Ovary (tissue), 9 donors: Measurements from ENCODE around the gene NLE1. TPM values are rescaled to one million over a fixed set of nuclear protein-coding genes. Genes with fewer than 3 reads are reported as not detected.
"Not testable (repeated sequence)": the region's sequence is repeated elsewhere in the genome, so short reads cannot be mapped to it uniquely, and the experiment has no call there.

Experiments used
- DNase-seq, 5 donors: peaks; one replicate each; pipeline ENCODE4 v3.0.0-alpha.2; 2019 to 2020
- H3K27ac ChIP-seq, 2 donors: fragments of 200-600 bp; one replicate each; pipeline versions ENCODE4 v1.5.1 to v1.8.0; 2019 to 2022
- H3K27me3 ChIP-seq: fragments of 200-600 bp; one replicate; pipeline ENCODE4 v1.8.0; 2022
- H3K36me3 ChIP-seq: fragments of 200-600 bp; sonication (generic); one replicate; pipeline ENCODE4 v1.5.1; 2019
- H3K4me1 ChIP-seq: one replicate; pipeline ENCODE4 v1.8.1; 2013; ENCODE audit warnings: mild to moderate bottlenecking, moderate library complexity; ENCODE audit not compliant: insufficient read depth
- H3K4me3 ChIP-seq: fragments of 200-600 bp; sonication (generic); one replicate; pipeline ENCODE4 v1.5.1; 2017
- H3K9me3 ChIP-seq, 2 donors: fragments of 200-600 bp in 1 of 2; sonication (generic) in 1 of 2; one replicate each; pipeline versions ENCODE4 v1.5.1 to v1.8.1; 2013 to 2019; ENCODE audit warnings: mild to moderate bottlenecking in 1 of 2, moderate library complexity in 1 of 2
- CTCF ChIP-seq, 3 donors: fragments of 450-650 bp in 2 of 3; fragments of 200-600 bp in 1 of 3; IDR thresholded peaks; one replicate each; pipeline versions ENCODE4 v1.5.1 to v1.8.0; 2016 to 2022; ENCODE audit warnings: antibody characterized with exemption in 3 of 3, mild to moderate bottlenecking in 1 of 3
- EP300 ChIP-seq: sonication (generic); formaldehyde crosslinking; IDR thresholded peaks from one replicate; pipeline ENCODE4 v1.6.1; 2017; ENCODE audit warnings: antibody characterized with exemption
- POLR2A ChIP-seq: fragments of 450-650 bp; IDR thresholded peaks from one replicate; pipeline ENCODE4 v1.6.1; 2017; ENCODE audit warnings: antibody characterized with exemption, mild to moderate bottlenecking, moderate library complexity
- WGBS, 3 donors: extraction: QIAGEN DNeasy Blood & Tissue Kit in 1 of 3; methylation state at CpG; one replicate each; pipeline versions ENCODE4 v1.1.5 to v1.1.7; 2013 to 2017; 5-methylcytosine and 5-hydroxymethylcytosine counted together
- intact Hi-C, 4 donors: fragments of 100-400 bp; cut with DNase I; formaldehyde crosslinking; loops; one replicate each; pipeline versions ENCODE4 v1.11.0 to v1.15.1; 2022 to 2023
- polyA plus RNA-seq, 2 donors: library from polyadenylated mRNA; stranded (reverse); fragments of 200-250 nt in 1 of 2; fragments of 350-450 nt in 1 of 2; fragmentation: Illumina TruSeq in 1 of 2; extraction: RNeasy Lipid Tissue Mini Kit (QIAGEN cat#74804) in 1 of 2; gene quantifications; one replicate each; pipeline ENCODE4 v1.2.3, GENCODE V29; 2013 to 2014
- total RNA-seq, 7 donors: library from RNA; depleted of rRNA in 2 of 7; stranded (reverse); fragments of >200 nt in 2 of 7; fragmentation: NEBNext Ultra II Directional in 3 of 7; extraction: Animal tissue kit (Norgen Biotek cat#: 25700) in 3 of 7; gene quantifications; one replicate each; pipeline versions ENCODE4 v1.1.0 to v1.2.4, GENCODE V29; 2016 to 2023
- donor health status: DM: no; HTN: no; CAD: no; lungs with moderate emphysema.
- donor health status: DM: no; HTN: no; CAD: no.
- donor health status: Bipolar disorder and iron deficiency.
- donor health status: DM: yes; HTN: yes; CAD: no.
- donor health status: DM: no; HTN: no; CAD: no.
- donor health status: DM: yes; HTN: yes; CAD: no.

Gene NLE1
- total and polyA plus RNA-seq, 9 donors, result 10.6 to 26.5 (median 18.2) TPM

- no peak for DNase-seq
These were observed 34.8 kb upstream of the NLE1 start for GRCh38 chr17:35176897-35177296.

GRCh38 chr17:35175638-35176415, 33.7 kb upstream of the NLE1 start:
- DNase-seq, result no peak
- no peaks in the 10 kb centered on the region for H3K36me3 ChIP-seq
- no peaks in the 10 kb centered on the region for H3K4me1 ChIP-seq
- no peaks in the 10 kb centered on the region for H3K9me3 ChIP-seq
- 67 to 84% (median 73%) methylated on average over 9 of the region's 9 CpGs for WGBS, 3 donors
- no peak for TF ChIP-seq CTCF (IDR thresholded peaks at IDR 0.05)
- no peak for TF ChIP-seq POLR2A
- no peak for TF ChIP-seq EP300
- H3K4me3 ChIP-seq, result no peak overlapping the region
- intact Hi-C loops, result loop anchor here in 1 of 4 donors (10.0 kb wide), 1 partner anchor 359 kb away; the partner anchor contains the start of gene SLFN12L
- H3K27ac ChIP-seq, result no peak overlapping the region
- no peaks in the 10 kb centered on the region for H3K27me3 ChIP-seq

More at GRCh38 chr17:35176897-35177296, 34.8 kb upstream of the NLE1 start:
- no peaks in the 10 kb centered on the region for H3K9me3 ChIP-seq
- no peak overlapping the region for H3K27ac ChIP-seq
- no peak overlapping the region for H3K4me3 ChIP-seq
- 61 to 70% (median 65%) methylated on average over 8 of the region's 8 CpGs for WGBS, 3 donors
- no peaks in the 10 kb centered on the region for H3K4me1 ChIP-seq
- intact Hi-C loops, result loop anchor here in 1 of 4 donors (10.0 kb wide), 1 partner anchor 358 kb away; the partner anchor contains the start of gene SLFN12L
- H3K27me3 ChIP-seq, result no peaks in the 10 kb centered on the region
- no peaks in the 10 kb centered on the region for H3K36me3 ChIP-seq
- TF ChIP-seq POLR2A, result no peak
- TF ChIP-seq EP300, result no peak
- no peak for TF ChIP-seq CTCF (IDR thresholded peaks at IDR 0.05)

DNA sequence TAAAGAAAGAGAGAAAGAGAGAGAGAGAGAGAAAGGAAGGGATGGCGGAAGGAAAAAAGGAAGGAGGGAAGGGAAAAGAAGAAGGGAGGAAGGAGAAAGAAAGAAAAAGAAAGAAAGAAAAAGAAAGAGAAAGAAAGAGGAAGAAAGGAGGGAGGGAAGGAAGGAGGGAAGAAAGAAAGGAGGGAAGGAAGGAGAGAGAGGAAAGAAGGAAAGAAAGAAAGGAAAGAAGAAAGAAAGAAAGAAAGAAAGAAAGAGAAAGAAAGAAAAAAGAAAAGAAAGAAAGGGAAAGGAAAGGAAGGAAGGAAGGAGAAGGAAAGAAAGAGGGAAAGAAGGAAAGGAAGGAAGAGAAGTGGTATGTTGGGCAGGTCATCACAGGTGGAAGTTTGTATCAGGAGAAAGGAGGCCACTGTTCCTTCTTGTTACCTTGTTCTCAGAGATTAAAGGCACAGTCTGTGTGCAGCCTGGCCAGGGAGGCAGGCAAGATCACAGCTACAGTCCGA, 32.8 kb upstream of the NLE1 start:
- H3K27ac ChIP-seq, result no peak overlapping the region
- no peaks in the 10 kb centered on the region for H3K9me3 ChIP-seq
- DNase-seq, result no peak
- TF ChIP-seq POLR2A (no peak), EP300 (no peak), CTCF (IDR thresholded peaks at IDR 0.05) (no peak)
- no peak overlapping the region for H3K4me3 ChIP-seq
- H3K27me3 ChIP-seq, result no peaks in the 10 kb centered on the region
- intact Hi-C loops, result loop anchor here in 1 of 4 donors (10.0 kb wide), 1 partner anchor 360 kb away; the partner anchor contains the start of gene SLFN12L
- WGBS, 3 donors, result 74 to 80% (median 79%) methylated on average over 2 of the region's 2 CpGs
- no peaks in the 10 kb centered on the region for H3K36me3 ChIP-seq
- H3K4me1 ChIP-seq, result no peaks in the 10 kb centered on the region

DNA sequence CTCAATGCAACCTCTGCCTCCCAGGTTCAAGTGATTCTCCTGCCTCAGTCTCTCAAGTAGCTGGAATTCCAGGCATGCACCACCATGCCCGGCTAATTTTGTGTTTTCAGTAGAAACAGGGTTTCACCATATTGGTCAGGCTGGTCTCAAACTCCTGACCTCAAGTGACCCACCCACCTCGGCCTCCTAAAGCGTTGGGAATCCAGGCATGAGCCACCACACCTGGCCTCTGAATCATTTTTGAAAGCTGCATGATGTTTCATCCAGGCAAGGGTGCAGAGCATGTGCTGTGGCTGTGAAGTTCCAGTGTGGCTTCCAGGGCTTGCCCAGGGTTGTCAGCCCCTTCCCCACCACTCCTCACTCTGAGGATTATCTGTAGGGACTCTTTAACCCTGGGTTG, 30.2 kb upstream of the NLE1 start:
- not testable (repeated sequence) for H3K4me1 ChIP-seq, H3K36me3 ChIP-seq, H3K9me3 ChIP-seq, H3K27ac ChIP-seq, H3K4me3 ChIP-seq, H3K27me3 ChIP-seq, DNase-seq
- intact Hi-C loops, result loop anchor here in 1 of 4 donors (10.0 kb wide), 1 partner anchor 362 kb away; the partner anchor contains the start of gene SLFN12L
- 60 to 74% (median 62%) methylated on average over 3 of the region's 3 CpGs for WGBS, 3 donors

- no peak for DNase-seq
- H3K9me3 ChIP-seq, result no peaks in the 10 kb centered on the region
- no peaks in the 10 kb centered on the region for H3K36me3 ChIP-seq
- H3K27me3 ChIP-seq, result no peaks in the 10 kb centered on the region
- no peaks in the 10 kb centered on the region for H3K4me1 ChIP-seq
- intact Hi-C loops, result loop anchor here in 1 of 4 donors (10.0 kb wide), 1 partner anchor 363 kb away; the partner anchor contains the start of gene SLFN12L
- TF ChIP-seq CTCF (IDR thresholded peaks at IDR 0.05) (no peak), EP300 (no peak), POLR2A (no peak)
- H3K27ac ChIP-seq, result no peak overlapping the region
- WGBS, 3 donors, result 43 to 46% (median 46%) methylated on average over 2 of the region's 2 CpGs
- H3K4me3 ChIP-seq, result no peak overlapping the region
These were observed 29.7 kb upstream of the NLE1 start for GRCh38 chr17:35171834-35172233.
